Measurements from ENCODE around the gene COL4A6. TPM values are rescaled to one million over a fixed set of nuclear protein-coding genes. Genes with fewer than 3 reads are reported as not detected.
"Not testable (repeated sequence)": the region's sequence is repeated elsewhere in the genome, so short reads cannot be mapped to it uniquely, and the experiment has no call there.

Gene COL4A6
- total RNA-seq, 1 donor from 2014 or later = 16.1 TPM

DNA sequence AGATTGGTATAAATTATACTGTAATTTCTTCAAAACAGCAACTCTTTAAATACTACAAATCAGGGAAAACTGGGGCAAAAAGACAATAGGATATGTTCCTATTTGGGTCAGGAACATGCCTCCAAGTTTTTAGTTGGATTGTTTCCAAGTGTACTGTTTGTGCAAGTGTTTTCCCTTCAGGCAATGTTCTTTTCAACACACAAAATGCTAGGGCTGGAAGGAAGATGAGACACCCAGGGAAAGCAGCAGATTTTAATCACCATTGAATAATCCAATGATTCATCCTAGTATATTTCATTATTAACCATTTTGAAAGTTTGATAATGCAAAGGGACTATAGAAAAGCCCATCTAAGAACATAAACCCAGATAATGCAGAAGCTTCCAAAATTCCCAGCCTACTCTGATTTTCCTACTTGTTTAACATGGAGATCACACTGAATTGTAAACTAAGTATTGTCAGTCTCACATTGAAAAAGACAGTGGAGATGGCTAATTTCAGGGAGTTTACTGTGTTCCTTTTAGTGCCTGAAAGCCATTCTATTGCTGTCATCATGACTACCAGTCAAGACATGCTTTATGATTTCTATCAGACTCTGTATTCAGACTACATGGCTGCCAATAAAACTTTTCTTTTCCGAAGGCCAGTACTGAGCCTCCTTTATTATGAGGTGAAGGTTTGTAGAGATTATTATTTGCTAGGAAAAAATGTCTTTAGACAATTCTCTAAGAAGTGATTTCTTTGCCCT is 38.6 kb downstream of the COL4A6 start:
- no peak for DNase-seq (ENCODE audit: low spot score)

DNA sequence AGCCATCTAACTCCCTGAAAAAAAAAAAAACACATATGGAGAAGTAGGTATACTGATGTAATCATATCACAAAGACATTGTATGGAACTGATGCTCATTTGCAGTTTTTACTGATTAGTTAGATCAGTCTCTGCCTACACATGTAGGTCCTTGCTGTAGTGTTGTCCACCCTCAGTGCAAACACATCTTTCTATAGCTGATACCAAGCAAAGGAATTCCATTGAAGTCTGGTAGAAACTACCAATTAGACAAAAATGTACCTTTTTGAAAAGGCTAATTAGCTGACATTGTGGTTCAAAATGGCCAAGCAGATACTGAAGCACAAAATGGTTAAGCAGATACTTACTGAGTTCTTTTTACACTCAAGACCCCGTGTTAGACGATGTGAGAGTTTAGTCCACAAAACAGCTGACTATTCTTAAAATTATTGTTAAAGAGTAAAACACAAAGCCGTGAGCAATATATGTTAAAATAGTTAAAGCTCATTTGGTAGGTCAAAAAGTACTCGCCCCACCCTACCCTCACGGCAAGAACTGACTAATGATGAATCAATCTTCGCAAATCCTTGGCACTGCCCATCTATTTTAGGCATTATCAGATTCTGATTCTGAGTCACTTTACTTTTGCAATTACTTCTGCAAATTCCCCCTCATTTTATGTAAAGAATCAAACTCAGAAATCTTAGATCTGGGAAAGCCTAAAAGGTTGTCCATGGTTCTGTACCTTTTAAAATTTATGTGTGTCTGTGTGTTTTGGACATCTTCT is 40.4 kb downstream of the COL4A6 start:
- DNase-seq (ENCODE audit: low spot score) = no peak

DNA sequence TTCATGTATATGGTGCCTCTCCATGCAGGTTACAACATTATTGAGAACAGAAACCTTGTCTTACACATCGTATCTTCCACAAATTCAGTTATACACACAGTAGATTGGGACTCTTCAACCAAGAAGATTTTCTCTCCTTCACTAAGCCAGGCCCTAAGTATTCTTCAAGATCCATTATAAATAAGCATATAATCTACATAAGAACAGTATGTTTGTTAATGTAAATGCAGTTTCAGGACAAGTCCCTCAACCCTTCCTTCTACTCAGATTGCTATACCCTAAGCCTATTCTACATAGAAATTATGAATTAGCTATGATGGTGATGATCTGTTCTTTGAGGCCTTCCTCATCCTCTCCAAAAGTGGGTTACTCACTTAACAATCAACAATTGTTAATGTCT is 41.2 kb downstream of the COL4A6 start:
- DNase-seq (ENCODE audit: low spot score) = no peak

DNA sequence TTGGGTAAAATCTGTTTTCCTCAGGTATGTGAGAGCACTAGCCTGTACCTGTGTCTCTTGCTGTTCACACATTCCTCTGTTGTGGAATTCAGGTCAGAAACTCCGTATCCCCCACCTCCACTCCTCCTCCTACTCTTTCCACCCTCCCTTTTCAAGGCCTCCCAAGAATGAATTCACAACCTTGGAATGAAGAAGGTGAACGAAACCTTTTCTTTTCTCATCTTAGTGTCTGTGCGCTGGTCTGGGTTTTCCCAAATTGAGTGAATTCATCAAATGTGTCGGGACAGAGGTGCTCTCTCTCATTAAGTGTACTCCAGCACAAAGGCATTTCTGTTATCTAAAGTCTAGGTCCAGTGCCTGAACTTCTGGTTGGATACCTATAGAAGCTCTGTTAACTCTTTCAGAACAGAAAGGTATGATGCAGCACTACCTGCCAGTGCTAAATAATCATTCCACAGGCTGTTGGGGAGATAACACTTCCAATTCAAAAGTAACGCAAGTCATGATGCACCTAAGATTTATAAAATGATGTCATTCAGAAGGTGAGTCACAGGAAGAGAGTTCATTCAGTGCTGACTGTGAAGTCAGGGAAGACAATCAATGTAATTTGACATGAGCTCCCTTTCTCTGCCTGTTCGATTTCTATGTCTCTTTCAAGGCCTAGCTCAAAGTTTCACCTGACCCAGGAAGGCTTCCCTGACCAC is 41.9 kb downstream of the COL4A6 start:
- DNase-seq (ENCODE audit: low spot score) = no peak

DNA sequence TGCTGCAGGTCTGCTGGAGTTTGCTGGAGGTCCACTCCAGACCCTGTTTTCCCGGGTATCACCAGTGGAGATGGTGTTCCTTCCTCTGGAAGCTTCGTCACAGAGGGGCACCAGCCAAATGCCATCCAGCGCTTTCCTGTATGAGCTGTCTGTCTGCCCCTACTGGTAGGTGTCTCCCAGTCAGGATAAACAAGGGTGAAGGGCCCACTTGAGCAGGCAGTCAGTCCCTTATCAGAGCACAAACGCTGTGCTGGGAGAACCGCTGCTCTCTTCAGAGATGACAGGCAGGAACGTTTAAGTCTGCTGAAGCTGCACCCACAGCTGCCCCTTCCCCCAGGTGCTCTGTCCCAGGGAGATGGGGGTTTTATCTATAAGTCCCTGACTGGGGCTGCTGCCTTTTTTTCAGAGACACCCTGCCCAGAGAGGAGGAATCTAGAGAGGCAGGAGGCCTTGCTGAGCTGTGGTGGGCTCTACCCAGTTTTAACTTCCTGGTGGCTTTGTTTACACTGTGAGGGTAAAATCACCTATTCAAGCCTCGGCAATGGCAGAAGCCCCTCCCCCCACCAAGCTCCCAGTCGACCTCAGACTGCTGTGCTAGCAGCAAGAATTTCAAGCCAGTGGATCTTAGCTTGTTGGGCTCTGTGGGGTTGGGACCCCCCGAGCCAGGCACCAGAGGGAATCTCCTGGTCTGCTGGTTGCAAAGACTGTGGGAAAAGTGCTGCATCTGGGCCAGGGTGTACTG is 47.1 kb downstream of the COL4A6 start:
- not testable (repeated sequence) for DNase-seq (ENCODE audit: low spot score)

DNA sequence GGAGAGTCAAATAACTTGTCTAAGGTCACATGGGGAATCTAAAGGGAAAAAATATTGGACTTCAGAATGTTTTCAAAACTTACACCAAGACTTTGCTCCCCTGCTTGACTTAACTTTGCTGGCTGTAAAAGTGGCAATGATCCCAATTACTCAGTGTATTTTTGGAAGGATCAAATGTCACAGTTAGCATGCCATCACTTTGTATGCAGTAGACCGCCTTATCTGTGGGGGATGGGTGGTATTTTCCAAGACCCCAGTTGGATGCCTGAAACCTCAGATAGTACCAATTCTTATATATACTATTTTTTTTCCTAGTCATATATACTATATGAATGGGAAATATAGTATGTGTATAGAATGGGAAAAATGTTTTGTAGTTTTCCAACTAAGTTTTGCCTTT is 53.4 kb downstream of the COL4A6 start:
- no peak for DNase-seq (ENCODE audit: low spot score)

DNA sequence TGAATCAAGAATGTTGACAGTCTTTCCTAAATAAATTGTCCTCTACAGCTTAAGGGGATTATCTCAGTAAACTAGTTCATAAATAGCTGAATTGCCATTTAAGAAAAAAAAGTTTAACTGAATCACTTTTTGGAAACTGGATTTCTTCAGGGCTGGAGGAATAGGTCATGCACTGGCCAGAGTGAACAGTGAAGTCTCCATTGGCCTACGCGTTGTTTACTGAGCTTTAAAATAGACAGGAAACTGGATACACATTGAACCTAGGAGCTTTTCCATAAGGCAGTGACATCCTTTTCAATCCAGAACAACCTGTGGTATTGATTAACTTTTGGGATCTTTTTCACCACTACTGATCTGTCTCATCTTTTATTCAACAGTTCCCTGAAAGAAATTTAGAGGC is 58.0 kb downstream of the COL4A6 start:
- DNase-seq (ENCODE audit: low spot score) = no peak

DNA sequence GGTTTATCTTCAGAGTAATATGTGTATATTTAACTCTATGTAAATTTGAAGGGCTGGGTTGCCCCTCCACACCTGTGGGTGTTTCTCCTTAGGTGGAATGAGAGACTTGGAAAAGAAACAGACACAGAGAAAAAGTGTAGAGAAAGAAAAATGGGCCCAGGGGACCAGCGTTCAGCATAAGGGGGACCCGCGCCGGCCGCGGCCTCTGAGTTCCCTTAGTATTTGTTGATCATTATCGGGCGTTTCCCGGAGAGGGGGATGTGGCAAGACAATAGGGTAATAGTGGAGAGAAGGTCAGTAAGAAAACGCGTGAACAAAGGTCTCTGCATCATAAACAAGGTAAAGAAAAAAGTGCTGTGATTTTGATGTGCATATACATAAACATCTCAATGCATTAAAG is 61.4 kb downstream of the COL4A6 start:
- DNase-seq (ENCODE audit: low spot score) = not testable (repeated sequence)

DNA sequence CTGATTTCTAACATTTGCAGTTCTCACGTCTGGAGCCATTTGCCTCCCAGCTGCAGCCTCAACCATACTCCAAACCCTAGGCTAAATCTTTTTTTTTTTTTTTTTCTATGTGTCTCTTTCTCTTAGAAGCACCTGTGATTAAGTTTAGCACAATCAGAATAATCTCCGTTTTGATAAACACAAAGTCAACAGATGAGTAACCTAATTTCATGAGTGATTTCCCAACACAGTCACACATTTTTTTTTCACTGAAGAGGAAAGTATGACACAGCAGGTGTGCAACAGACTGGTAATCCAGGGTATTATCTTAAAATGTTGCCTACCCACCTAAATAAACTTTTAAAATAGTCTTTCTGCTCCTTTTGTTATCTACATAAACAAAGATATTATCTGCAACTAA is 62.6 kb downstream of the COL4A6 start:
- DNase-seq (ENCODE audit: low spot score) = not testable (repeated sequence)

DNA sequence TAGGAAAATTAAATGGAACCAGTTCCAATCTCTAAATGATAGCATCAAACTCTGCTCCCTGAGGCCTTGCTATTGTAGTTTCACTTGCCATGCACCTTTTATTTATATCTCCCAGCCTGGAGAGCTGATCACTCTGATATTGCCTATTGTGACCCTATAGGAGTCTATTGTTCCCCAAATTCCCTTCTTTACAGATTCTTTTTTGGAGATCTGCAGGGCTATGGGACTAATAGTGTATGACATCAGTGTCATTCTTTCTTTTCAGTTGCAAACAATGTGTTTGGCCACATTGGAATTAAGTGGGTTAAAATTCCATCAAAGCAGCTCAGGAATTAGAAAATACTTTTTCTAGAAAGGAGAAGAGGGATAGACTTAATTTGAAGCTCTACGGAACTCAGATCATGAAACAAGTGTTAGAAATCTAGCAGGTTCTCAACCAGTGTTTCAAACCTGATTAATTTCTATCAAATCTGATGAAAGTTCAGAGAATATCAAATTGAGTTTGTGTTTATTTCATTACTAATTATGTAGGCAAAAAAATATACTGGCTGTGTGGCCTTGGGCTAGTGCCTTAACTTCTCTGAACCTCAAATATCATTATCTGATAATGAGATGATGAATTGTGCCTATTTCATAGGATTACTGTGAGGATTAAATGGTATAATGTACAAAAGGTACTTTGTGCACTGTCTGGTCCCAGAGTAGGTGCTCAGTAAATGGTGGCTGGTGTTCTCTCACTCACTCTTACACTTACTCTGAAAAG is 71.4 kb downstream of the COL4A6 start:
- DNase-seq (ENCODE audit: low spot score) = no peak

DNA sequence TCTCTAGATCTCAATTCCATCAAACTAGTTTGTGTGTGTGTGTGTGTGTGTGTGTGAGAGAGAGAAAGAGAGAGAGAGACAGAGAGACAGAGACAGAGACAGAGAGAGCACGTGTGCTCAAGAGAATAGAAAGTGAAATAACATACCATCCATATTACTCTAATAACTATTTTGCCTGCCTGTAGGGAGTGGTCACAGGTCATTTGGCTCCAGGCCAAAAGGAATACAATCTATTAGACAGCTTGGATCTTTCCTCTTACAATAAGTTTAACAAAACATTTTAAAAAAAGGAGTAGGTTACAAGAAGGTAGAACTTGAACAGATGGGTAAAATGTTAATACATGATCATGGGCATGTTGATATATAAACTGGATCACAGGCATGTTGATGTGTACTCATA is 76.2 kb downstream of the COL4A6 start:
- no peak for DNase-seq (ENCODE audit: low spot score)

DNA sequence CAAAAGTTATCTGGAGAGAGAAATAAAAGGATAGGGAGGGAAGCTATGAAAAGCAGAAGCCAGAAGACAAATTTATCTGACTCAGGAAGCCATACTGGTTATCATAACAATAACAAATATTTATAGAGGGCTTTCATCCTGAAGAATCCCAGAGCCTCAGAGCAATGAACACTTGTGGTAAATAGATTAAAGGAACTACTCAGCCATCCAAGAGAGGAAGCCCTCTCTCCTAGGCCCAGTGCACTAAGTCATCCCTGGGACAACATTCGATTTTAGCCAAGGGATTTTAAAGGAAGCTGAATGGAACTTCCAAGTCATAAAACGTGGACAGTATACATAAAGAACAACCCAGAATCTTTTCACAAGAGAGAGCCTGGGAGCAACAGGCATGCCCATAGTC is 76.9 kb downstream of the COL4A6 start:
- no peak for DNase-seq (ENCODE audit: low spot score)

DNA sequence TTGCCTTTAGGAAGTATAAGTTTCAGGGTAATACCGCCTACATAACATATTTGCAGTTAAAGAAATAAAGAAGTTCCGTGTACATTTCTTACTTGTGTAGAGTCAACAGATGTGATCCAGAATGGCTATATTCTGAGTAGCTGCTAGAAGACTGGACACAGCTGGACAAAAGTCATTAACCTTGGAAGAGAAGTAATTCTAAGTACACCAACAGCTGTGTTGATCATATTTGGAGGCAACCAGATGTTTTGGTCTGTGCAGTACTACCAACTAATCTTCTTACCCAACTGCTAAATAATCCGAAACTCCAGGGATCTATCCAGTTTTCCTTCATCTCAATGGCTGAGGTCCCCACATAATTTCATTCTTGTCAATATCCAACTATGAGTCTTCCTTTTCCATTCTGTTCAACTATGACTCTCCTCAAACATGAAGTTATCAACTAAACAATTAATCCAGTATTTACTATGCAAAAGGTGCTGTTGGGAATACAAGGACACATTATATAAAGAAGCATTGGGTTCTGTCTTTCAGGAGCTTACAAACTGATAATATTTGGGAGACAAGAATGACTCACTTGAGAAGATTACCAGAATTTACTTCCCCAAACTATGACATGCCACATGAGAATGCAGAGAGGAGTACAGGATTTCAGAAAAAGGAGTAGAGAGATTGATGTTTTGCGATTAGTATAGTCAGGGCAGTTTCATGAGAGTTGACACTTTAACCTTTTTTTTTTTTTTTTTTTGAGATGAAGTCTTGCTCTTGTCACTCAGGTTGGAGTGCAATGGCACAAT is 78.2 kb downstream of the COL4A6 start:
- DNase-seq (ENCODE audit: low spot score) = no peak

DNA sequence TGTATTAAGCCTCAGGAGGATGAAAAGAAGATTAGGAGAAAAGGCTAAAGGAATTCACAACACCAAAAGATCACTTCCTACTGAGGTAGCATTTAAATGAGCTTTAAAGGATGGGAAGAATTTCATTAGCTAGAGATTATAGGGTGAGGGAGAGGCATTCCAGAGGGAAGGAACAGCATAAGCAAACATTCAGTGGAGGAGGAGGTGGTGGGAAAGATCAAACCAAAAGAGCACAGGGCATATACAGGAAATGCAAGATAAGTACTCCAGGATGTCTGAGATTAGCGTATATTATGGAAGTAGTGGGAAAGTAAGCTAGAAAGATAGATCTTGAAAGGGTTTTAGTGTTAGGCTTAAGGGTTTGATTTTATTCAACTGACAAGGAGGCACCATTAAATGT is 84.8 kb downstream of the COL4A6 start:
- DNase-seq (ENCODE audit: low spot score) = no peak

DNA sequence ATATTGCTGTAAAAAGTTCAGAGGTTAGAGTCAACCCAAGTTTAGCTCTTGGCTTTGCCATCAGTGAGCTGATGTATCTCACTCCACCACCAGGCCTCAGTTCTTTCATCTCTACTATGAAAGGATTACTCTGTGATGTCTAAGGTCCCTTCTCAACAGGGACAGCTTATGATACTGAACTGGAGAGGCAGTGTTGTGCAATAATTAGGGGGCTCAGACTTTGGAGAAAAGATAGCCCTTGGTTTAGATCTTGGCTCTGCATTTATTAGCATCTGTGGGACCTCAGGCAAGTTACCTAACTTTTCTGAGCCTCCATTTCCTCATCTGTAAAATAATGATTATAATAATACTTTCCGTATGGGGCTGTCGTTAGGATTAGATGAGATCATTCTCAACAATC is 89.0 kb downstream of the COL4A6 start:
- DNase-seq (ENCODE audit: low spot score) = no peak

DNA sequence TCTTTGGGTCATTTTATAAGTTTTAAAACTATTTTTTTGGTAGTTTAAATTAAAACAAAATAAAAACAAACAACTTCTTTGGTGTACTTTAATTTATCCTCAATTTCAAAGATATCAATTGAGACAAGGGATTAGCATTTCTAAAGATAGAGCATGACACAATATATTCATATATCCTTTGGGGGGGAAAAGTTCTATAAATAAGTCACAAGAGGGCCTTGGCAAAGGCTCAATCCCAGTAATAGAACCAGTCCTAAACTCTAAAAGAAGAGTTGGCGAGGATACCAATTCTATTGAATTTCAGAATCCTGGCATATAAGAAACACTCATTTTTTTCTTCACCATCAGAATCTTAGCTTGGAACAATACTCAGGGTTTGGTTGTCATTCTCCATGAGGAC is 89.7 kb downstream of the COL4A6 start:
- no peak for DNase-seq (ENCODE audit: low spot score)

DNA sequence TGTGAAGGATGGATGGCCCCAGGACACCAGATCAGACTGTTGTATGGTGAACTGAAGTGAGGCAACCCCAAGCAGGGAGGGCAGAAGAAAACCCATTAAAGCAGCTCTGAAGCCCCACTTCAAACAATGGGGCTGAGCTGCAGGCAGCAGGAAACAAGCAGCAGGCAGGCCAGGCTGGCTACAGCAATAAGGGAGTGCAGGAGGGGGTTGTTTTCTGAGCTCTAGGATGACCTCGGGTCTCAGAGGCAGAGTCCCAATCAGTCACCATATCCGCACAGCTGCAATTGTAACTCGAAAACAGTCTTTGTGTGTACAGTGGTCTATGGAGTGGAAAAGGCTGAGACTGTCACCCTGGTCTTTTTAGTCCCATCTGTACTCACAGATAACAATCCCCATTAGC is 90.4 kb downstream of the COL4A6 start:
- DNase-seq (ENCODE audit: low spot score) = no peak

DNA sequence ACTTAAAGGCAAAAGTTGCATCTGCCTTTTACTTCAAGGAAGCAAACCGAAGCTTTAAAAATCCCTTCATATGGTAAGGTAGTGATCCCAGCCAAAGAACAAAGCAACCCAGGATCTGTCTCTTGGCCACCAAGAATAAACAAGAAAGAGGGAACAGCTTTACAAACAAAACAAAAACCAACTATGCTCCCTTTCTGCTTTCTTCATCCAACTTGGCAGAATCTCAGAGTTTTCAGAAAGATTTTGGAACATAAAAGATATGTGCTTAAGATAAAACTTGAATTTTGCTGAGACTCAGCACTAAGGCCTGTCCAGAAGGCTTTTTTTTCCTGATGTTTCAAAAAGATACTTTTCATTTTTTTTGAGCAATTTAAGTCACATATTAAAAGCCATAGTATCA is 94.0 kb downstream of the COL4A6 start:
- no peak for DNase-seq (ENCODE audit: low spot score)

DNA sequence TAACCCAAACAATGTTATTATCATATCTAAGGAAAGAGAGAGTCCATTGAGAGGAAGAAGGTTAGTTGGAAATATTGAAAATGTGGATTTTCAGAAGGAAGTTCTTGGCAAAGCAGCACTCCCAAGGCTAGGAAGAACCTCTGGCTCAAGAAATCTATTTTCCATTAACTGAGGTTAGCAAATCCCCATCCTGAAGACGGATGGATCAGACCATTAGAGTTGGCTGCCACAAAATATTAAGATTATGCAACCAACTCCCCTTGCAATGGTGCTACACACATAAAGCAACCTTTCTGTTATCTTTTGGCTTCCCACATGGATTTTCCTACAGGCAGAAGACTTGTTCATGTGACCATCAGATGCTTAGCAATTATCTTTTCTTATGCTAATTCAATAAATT is 96.3 kb downstream of the COL4A6 start:
- DNase-seq (ENCODE audit: low spot score) = no peak

DNA sequence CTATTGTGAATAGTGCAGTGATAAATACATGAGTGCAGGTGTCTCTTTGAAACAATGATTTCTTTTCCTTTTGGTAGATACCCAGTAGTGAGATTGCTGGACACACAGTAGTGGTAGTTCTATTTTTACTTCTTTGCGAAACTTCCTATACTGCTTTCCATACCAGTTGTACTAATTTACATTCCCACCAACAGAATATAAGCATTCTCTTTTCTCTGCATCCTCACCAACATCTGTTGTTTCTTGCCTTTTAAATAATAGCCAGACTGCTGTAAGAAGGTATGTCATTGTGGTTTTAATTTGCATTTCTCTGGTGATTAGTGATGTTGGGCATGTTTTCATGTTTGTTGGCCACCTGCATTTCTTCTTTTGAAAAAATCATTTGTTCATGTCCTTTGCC is 105.9 kb downstream of the COL4A6 start:
- no peak for DNase-seq (ENCODE audit: low spot score)
